ENCODE results near the gene PPA2.

DNA sequence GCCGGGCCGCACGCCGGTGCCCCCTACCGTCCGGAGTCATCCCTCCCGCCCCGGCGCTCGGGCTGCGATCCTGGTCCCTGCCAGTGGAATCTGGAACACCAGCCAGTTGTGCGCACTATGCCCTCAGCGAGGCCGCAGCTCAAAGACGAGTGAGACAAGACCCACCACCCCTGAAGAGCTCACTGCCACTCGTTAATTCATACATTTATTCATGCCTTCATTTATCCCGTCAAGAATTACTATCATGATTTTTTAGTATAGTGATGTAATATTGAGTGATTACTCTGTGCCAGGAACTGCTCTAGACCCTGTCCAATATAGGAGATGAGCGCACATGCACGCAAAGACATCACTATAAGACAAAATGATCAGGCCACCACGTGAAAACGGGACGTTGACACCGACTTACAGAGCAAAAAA is 247 bp upstream of the PPA2 start:
- no peak for TF ChIP-seq POLR2AphosphoS5 (IDR thresholded peaks at IDR 0.05; ENCODE audit: low read depth)
- peak; percentile 68 for TF ChIP-seq CTCF (IDR thresholded peaks at IDR 0.05; ENCODE audit: insufficient read depth, low read length)
- TF ChIP-seq REST (IDR thresholded peaks at IDR 0.05; ENCODE audit: insufficient replicate concordance, low read depth): no peak

Data from HL-60 (cell line).